DND-41 (cell line): ENCODE results near the gene PRUNE1.

Experiments used
- ATAC-seq: fragments of 200-7000 bp; cut with Tn5 transposase; 3 replicates; pipeline ENCODE4 v1.9.1; 2021; ENCODE audit warnings: low read depth; ENCODE audit not compliant: insufficient read depth
- DNase-seq: peaks from one replicate; pipeline ENCODE4 v3.0.0-alpha.2; 2020
- H2AFZ ChIP-seq: 2 replicates; pipeline ENCODE4 v1.6.0; 2012; ENCODE audit warnings: low read depth, low read length
- H3K27ac ChIP-seq: 2 replicates; pipeline ENCODE4 v1.5.1; 2012; ENCODE audit warnings: low read length, inconsistent platforms
- H3K27me3 ChIP-seq: fragments of 200-600 bp; sonication (generic); 2 replicates; pipeline ENCODE4 v1.6.0; 2012; ENCODE audit warnings: low read length, mild to moderate bottlenecking, inconsistent platforms; ENCODE audit not compliant: insufficient read depth, poor library complexity
- H3K36me3 ChIP-seq: 2 replicates; pipeline ENCODE4 v1.5.1; 2012; ENCODE audit warnings: low read length, inconsistent platforms; ENCODE audit not compliant: insufficient read depth
- H3K4me1 ChIP-seq: 2 replicates; pipeline ENCODE4 v1.5.1; 2012; ENCODE audit warnings: mild to moderate bottlenecking, low read length; ENCODE audit not compliant: insufficient read depth
- H3K4me2 ChIP-seq: 2 replicates; pipeline ENCODE4 v1.6.0; 2012; ENCODE audit warnings: mild to moderate bottlenecking, moderate library complexity, low read length, inconsistent platforms; ENCODE audit not compliant: insufficient read depth
- H3K4me3 ChIP-seq, 2 experiments: fragments of 200-600 bp in 1 of 2; shearing (Covaris generic) in 1 of 2; 2 replicates each; pipeline ENCODE4 v1.5.1; 2012 to 2016; ENCODE audit warnings: inconsistent platforms in 2 of 2, low read length in 2 of 2, mild to moderate bottlenecking in 2 of 2, low read depth in 1 of 2, moderate library complexity in 1 of 2
- H3K79me2 ChIP-seq: 2 replicates; pipeline ENCODE4 v1.6.0; 2012; ENCODE audit warnings: low read length, inconsistent platforms; ENCODE audit not compliant: insufficient read depth
- H3K9ac ChIP-seq: 2 replicates; pipeline ENCODE4 v1.6.0; 2012; ENCODE audit warnings: low read depth, mild to moderate bottlenecking, inconsistent platforms, low read length, moderate library complexity
- H3K9me3 ChIP-seq: 2 replicates; pipeline ENCODE4 v1.5.1; 2012; ENCODE audit warnings: low read length, moderate library complexity, mild to moderate bottlenecking, inconsistent platforms; ENCODE audit not compliant: insufficient read depth, severe bottlenecking
- H4K20me1 ChIP-seq: 2 replicates; pipeline ENCODE4 v1.6.0; 2012; ENCODE audit warnings: low read length; ENCODE audit not compliant: insufficient read depth
- EZH2 ChIP-seq: IDR thresholded peaks from 3 replicates; pipeline ENCODE4 v1.6.1; 2012; ENCODE audit warnings: borderline replicate concordance, low read depth, mild to moderate bottlenecking, moderate library complexity, low read length, inconsistent platforms; ENCODE audit not compliant: severe bottlenecking
- TF ChIP-seq, protein P1 (sequence below): IDR thresholded peaks from 2 replicates; pipeline ENCODE4 v1.5.1; 2012; ENCODE audit warnings: borderline replicate concordance, low read length, moderate library complexity, mild to moderate bottlenecking; ENCODE audit not compliant: poor library complexity, severe bottlenecking; ENCODE audit errors: extremely low read depth

PRUNE1 gene

DNA sequence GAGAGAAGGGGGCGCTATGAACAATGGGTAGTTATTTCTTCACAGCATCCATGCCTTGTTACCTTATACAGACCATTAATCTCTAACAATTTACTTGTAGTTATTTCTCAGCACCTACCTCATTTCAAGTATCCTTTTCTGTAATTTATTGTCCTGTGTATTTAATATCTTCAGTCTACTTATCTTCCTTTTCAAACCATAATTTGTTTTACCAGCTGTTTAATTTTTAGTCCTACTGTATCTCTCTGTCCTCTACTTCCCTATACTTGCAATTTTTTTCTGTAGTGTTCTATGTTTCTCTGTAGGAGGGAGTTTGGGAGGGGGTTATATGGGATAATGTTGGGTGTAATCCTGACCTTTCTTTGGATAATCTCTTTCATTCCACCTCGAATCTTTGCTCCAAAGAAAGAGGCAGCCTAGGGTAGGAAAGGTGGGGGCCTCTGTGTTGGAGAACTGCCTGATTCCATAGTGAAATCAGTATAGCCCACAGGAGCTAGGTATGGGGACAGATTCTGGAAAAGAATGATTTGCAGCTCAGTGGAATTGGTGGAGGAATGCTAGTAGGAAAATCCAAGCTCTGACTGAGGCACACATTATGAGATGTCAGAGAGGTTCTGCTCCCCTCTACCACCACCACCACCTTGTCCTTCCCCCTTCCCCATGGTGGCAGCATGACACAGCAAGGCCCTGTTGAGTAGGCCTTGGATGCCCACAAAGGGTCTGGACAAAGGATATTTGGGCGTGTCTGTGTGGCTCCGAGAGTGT lies 52.6 kb downstream of the PRUNE1 start:
- Histone ChIP-seq H3K79me2 (peaks cover 99% of the 10 kb centered on the region), H4K20me1 (peaks cover 19% of the 10 kb centered on the region), H3K36me3 (peaks cover 39% of the 10 kb centered on the region), H3K4me2 (peak overlapping the region; percentile 79), H3K4me3 (peak overlapping the region; percentile 57 to 92), H3K27me3 (no peaks in the 10 kb centered on the region), H3K9ac (peak overlapping the region; percentile 89), H3K4me1 (peaks cover 83% of the 10 kb centered on the region), H2AFZ (peak overlapping the region; percentile 93), H3K27ac (peak overlapping the region; percentile 94), H3K9me3 (no peaks in the 10 kb centered on the region)
- ATAC-seq, result peak; percentile 21
- peak; percentile 62 for DNase-seq
- TF ChIP-seq, protein P1, sequence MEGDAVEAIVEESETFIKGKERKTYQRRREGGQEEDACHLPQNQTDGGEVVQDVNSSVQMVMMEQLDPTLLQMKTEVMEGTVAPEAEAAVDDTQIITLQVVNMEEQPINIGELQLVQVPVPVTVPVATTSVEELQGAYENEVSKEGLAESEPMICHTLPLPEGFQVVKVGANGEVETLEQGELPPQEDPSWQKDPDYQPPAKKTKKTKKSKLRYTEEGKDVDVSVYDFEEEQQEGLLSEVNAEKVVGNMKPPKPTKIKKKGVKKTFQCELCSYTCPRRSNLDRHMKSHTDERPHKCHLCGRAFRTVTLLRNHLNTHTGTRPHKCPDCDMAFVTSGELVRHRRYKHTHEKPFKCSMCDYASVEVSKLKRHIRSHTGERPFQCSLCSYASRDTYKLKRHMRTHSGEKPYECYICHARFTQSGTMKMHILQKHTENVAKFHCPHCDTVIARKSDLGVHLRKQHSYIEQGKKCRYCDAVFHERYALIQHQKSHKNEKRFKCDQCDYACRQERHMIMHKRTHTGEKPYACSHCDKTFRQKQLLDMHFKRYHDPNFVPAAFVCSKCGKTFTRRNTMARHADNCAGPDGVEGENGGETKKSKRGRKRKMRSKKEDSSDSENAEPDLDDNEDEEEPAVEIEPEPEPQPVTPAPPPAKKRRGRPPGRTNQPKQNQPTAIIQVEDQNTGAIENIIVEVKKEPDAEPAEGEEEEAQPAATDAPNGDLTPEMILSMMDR, result peak; percentile 21
- no peak for TF ChIP-seq EZH2

DNA sequence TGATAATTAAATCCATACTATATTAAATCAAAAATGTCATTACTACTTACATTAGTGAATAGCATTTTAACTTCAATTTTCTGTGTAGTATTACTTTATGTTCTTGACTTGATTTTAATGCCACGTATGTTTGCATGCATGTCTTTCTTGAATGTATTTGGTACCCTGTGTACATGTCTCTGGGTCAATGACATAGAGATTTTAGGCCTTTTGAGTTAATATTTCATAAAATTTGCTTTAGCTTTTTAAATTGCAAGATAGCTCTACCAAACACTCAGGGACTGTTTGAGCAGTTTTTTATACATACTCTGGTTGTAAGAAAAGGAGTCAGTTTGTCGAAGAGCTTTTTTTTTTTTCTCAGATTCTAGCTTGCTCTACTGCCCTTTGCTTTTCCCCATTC lies 53.5 kb downstream of the PRUNE1 start:
- H3K27me3 ChIP-seq, result no peaks in the 10 kb centered on the region
- H3K36me3 ChIP-seq, result peaks cover 36% of the 10 kb centered on the region
- ATAC-seq, result no peak
- no peak overlapping the region for H2AFZ ChIP-seq
- peak overlapping the region; percentile 79 for H3K4me2 ChIP-seq
- no peak for DNase-seq
- H3K9me3 ChIP-seq, result no peaks in the 10 kb centered on the region
- H3K4me3 ChIP-seq, result peak overlapping the region; percentile 57 to 92
- peak overlapping the region; percentile 89 for H3K9ac ChIP-seq
- peaks cover 80% of the 10 kb centered on the region for H3K4me1 ChIP-seq
- no peak for TF ChIP-seq EZH2
- TF ChIP-seq, protein P1, result no peak
- peak overlapping the region; percentile 94 for H3K27ac ChIP-seq
- H4K20me1 ChIP-seq, result peaks cover 11% of the 10 kb centered on the region
- peaks cover 99% of the 10 kb centered on the region for H3K79me2 ChIP-seq

DNA sequence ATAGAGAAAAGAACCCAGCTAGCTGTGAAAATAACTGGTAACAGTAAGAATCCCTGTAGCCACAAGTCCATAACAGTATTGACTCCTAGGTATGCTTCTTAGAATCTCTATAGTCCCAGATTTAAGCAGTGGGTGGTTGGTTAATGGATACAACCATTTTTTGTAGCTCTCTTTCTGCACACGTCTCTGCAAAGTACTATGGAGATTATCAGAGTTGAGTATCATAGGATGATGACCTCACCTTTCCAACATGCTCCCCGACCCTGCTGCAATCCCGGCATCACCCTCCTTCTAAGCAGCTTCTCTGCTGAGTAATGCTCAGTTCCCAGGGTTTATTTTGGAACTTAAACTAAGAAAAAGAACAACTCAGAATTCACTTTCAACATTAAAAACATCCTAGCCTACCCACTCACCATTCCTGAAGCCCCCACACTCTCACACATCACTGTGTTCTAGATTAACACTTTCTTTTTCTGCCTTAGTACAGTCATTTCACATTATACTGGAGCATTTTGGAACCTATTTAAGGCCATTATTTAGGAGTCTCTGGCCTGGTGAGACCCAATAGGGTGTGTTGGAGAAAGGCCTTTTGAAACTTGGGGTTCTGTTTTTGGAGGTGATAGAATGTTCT lies 54.6 kb downstream of the PRUNE1 start:
- no peak for DNase-seq
- H3K4me2 ChIP-seq, result peak overlapping the region; percentile 79
- H4K20me1 ChIP-seq, result peaks cover 5% of the 10 kb centered on the region; the same call in 1 of the 2 replicates
- peaks cover 37% of the 10 kb centered on the region for H3K36me3 ChIP-seq
- no peak overlapping the region for H2AFZ ChIP-seq
- peak overlapping the region; percentile 47 for H3K27ac ChIP-seq
- H3K4me3 ChIP-seq, result peak overlapping the region in 1 of 2 experiments; percentile 45; a peak in 2 of 4 replicates
- peak overlapping the region; percentile 89 for H3K9ac ChIP-seq
- H3K4me1 ChIP-seq, result peaks cover 74% of the 10 kb centered on the region
- no peak for TF ChIP-seq EZH2
- TF ChIP-seq, protein P1, result no peak
- H3K27me3 ChIP-seq, result no peaks in the 10 kb centered on the region
- peaks cover 99% of the 10 kb centered on the region for H3K79me2 ChIP-seq
- ATAC-seq, result no peak
- H3K9me3 ChIP-seq, result no peaks in the 10 kb centered on the region
